Hepatocyte (in vitro differentiated cells): ENCODE measurements around the gene CCDC12. TPM values are rescaled to one million over a fixed set of nuclear protein-coding genes. Genes with fewer than 3 reads are reported as not detected.
A peak's percentile ranks its signal among the peaks of the same experiment; 100 is the strongest.

Source experiments
- DNase-seq: peaks from one replicate; pipeline ENCODE4 v3.0.0-alpha.2; 2016; ENCODE audit warnings: low spot score
- H2AFZ ChIP-seq: fragments of 200-600 bp; sonication (generic); 2 replicates; pipeline ENCODE4 v1.6.0; 2016; ENCODE audit warnings: antibody characterized with exemption, mild to moderate bottlenecking
- H3K27ac ChIP-seq: fragments of 200-600 bp; sonication (generic); 2 replicates; pipeline ENCODE4 v1.5.1; 2016; ENCODE audit warnings: mild to moderate bottlenecking
- H3K27me3 ChIP-seq: fragments of 200-600 bp; sonication (generic); 2 replicates; pipeline ENCODE4 v1.6.1; 2016
- H3K36me3 ChIP-seq: fragments of 200-600 bp; sonication (generic); replicated peaks from 2 replicates; pipeline ENCODE4 v1.5.1; 2016; ENCODE audit warnings: low read depth; ENCODE audit not compliant: insufficient read depth
- H3K4me1 ChIP-seq: fragments of 200-600 bp; sonication (generic); 2 replicates; pipeline ENCODE4 v1.5.1; 2016; ENCODE audit warnings: mild to moderate bottlenecking, moderate library complexity; ENCODE audit not compliant: insufficient read depth
- H3K4me2 ChIP-seq: fragments of 200-600 bp; sonication (generic); 2 replicates; pipeline ENCODE4 v1.6.0; 2016
- H3K4me3 ChIP-seq: fragments of 200-600 bp; sonication (generic); 2 replicates; pipeline ENCODE4 v1.5.1; 2016; ENCODE audit warnings: mild to moderate bottlenecking
- H3K79me2 ChIP-seq: fragments of 200-600 bp; sonication (generic); 2 replicates; pipeline ENCODE4 v1.6.0; 2017; ENCODE audit warnings: mild to moderate bottlenecking
- H3K9me2 ChIP-seq: fragments of 200-600 bp; sonication (generic); replicated peaks from 2 replicates; pipeline ENCODE4 v1.6.0; 2017; ENCODE audit warnings: mild to moderate bottlenecking; ENCODE audit not compliant: insufficient read depth
- H3K9me3 ChIP-seq: fragments of 200-600 bp; sonication (generic); 2 replicates; pipeline ENCODE4 v1.5.1; 2016; ENCODE audit warnings: low read depth, mild to moderate bottlenecking
- H4K20me1 ChIP-seq: fragments of 200-600 bp; sonication (generic); 2 replicates; pipeline ENCODE4 v1.6.0; 2016; ENCODE audit warnings: mild to moderate bottlenecking; ENCODE audit not compliant: insufficient read depth, poor library complexity, severe bottlenecking
- CTCF ChIP-seq: fragments of 200-600 bp; sonication (generic); IDR thresholded peaks from 2 replicates; pipeline ENCODE4 v1.5.1; 2016; ENCODE audit warnings: antibody characterized with exemption, mild to moderate bottlenecking; ENCODE audit not compliant: poor library complexity
- EZH2 ChIP-seq: fragments of 200-600 bp; sonication (generic); IDR thresholded peaks from 2 replicates; pipeline ENCODE4 v1.6.1; 2016; ENCODE audit warnings: antibody characterized with exemption, mild to moderate bottlenecking, borderline replicate concordance
- EZH2phosphoT487 ChIP-seq: fragments of 200-600 bp; sonication (generic); IDR thresholded peaks from one replicate; pipeline ENCODE4 v1.6.1; 2018; ENCODE audit warnings: antibody characterized with exemption, mild to moderate bottlenecking, low read depth, moderate library complexity; ENCODE audit not compliant: unreplicated experiment, severe bottlenecking
- WGBS: methylation state at CpG from one replicate; pipeline ENCODE4 v1.1.6; 2016; ENCODE audit warnings: low lambda C conversion rate; ENCODE audit errors: missing lambda C conversion rate; 5-methylcytosine and 5-hydroxymethylcytosine counted together
- polyA plus RNA-seq: library from polyadenylated mRNA; unstranded; fragments of >200 nt; fragmentation: Nextera tagmentation; extraction: Ambion mirVana; gene quantifications from 2 replicates; pipeline ENCODE4 v1.2.1, GENCODE V29; 2016
- total RNA-seq: library from RNA; depleted of rRNA; stranded (reverse); fragments of >200 nt; gene quantifications from 2 replicates; pipeline ENCODE4 v1.2.3, GENCODE V29; 2014

CCDC12 gene
- total and polyA plus RNA-seq, 2 experiments from 2014 or later = 41.1 to 78.4 TPM

GRCh38 chr3:46908986-46909534 is 67.5 kb downstream of the CCDC12 start:
- H4K20me1 ChIP-seq = no peaks in the 10 kb centered on the region
- 80% methylated on average over 8 of the region's 8 CpGs for WGBS
- no peaks in the 10 kb centered on the region for H3K9me3 ChIP-seq
- DNase-seq = no peak
- no peaks in the 10 kb centered on the region for H3K36me3 ChIP-seq
- no peak overlapping the region for H3K4me3 ChIP-seq
- no peaks in the 10 kb centered on the region for H3K9me2 ChIP-seq
- H3K4me1 ChIP-seq = peaks cover 10% of the 10 kb centered on the region
- H3K27ac ChIP-seq = no peak overlapping the region
- no peaks in the 10 kb centered on the region for H3K27me3 ChIP-seq
- no peak for TF ChIP-seq CTCF
- TF ChIP-seq EZH2 = no peak
- no peak for TF ChIP-seq EZH2phosphoT487
- H3K79me2 ChIP-seq = no peaks in the 10 kb centered on the region
- no peak overlapping the region for H2AFZ ChIP-seq
- H3K4me2 ChIP-seq = no peak overlapping the region

GRCh38 chr3:46908294-46908985 is 68.1 kb downstream of the CCDC12 start:
- Histone ChIP-seq H2AFZ (no peak overlapping the region), H4K20me1 (no peaks in the 10 kb centered on the region), H3K27me3 (no peaks in the 10 kb centered on the region), H3K9me2 (no peaks in the 10 kb centered on the region), H3K36me3 (no peaks in the 10 kb centered on the region), H3K79me2 (no peaks in the 10 kb centered on the region), H3K4me1 (peaks cover 10% of the 10 kb centered on the region), H3K27ac (no peak overlapping the region), H3K4me3 (no peak overlapping the region), H3K4me2 (no peak overlapping the region), H3K9me3 (no peaks in the 10 kb centered on the region)
- no peak for TF ChIP-seq EZH2
- peak; percentile 21 for TF ChIP-seq CTCF
- TF ChIP-seq EZH2phosphoT487 = no peak
- DNase-seq = no peak
- WGBS = 82% methylated on average over 24 of the region's 24 CpGs

- no peaks in the 10 kb centered on the region for H3K79me2 ChIP-seq
- TF ChIP-seq EZH2 (no peak), EZH2phosphoT487 (no peak), CTCF (no peak)
- DNase-seq = no peak
- no peaks in the 10 kb centered on the region for H3K36me3 ChIP-seq
- H3K9me2 ChIP-seq = no peaks in the 10 kb centered on the region
- no peak overlapping the region for H3K4me2 ChIP-seq
- no peaks in the 10 kb centered on the region for H4K20me1 ChIP-seq
- peaks cover 10% of the 10 kb centered on the region for H3K4me1 ChIP-seq
- H3K9me3 ChIP-seq = no peaks in the 10 kb centered on the region
- no peak overlapping the region for H3K4me3 ChIP-seq
- no peak overlapping the region for H2AFZ ChIP-seq
- no peaks in the 10 kb centered on the region for H3K27me3 ChIP-seq
- 68% methylated on average over 1 of the region's 1 CpG for WGBS
- no peak overlapping the region for H3K27ac ChIP-seq
These were observed 68.6 kb downstream of the CCDC12 start for GRCh38 chr3:46907960-46908293.
